Endothelial cell of hepatic sinusoid (primary cell): ENCODE results near the gene EVPLL.
"Not testable (repeated sequence)": the region's sequence is repeated elsewhere in the genome, so short reads cannot be mapped to it uniquely, and the experiment has no call there.

ENCODE experiments used
- in situ Hi-C: cut with HindIII; loops from 2 replicates; pipeline ENCODE4 v1.10.0; 2017; ENCODE audit warnings: low sequenced_read_pairs

Gene EVPLL

DNA sequence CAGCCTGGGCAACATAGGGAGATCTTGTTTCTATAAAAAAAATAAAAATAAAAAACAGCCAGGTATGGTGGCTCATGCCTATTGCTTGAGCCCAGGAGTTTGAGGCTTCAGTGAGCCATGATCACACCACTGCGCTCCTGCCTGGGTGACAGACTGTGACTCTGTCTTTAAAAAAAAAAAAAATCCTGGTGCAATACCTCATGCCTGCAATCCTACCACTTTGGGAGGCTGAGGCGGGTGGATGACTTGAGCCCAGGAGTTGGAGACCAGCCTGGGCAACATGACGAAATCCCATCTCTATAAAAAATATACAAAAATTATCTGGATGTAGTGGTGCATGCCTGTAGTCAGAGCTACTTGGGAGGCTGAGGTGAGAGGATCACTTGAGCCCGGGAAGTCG is 1.0 kb downstream of the EVPLL start:
- in situ Hi-C loops: not testable (repeated sequence)

DNA sequence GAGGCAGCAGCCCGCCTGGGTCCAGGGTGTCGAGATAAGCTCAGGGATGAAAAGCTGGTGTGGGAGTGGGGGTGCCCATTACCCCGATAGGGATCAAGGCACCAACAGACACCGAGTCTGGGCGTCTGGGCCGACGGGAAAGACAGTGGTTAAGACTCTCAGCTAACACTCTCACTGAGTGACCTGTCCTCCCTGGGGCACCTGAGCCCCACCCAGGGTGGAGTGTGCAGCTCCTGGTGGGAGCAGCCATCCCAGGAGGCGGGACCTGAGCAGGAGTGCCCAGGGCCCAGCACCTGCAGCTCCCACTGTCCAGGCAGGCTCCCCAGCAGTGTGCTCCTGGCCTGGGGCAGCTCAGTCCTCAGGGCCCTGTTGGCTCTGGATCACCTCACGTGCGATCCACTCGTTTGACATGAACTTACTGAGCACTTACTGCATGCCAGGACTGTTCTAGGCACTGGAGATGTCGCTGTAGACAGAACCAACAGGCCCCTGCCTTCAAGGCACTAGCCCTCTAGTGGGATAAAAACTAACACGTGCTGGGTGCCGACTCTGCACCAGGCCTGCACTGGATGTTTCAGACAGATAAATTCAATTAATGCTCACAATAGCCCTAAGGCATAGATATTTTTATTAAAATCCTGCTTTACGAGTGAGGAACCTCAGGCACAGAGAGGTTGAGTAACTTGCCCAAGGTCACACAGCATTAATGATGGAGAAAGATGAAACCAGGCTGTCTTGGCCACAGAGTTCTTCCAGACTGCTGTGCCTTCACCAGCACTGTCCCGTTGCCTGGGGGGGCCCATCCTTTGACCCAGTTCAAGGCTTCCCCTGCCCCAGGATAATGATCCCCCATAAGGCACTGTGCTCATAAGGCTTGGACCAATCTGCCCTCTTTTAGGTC is 1.9 kb downstream of the EVPLL start:
- in situ Hi-C loops: no loop called here

- in situ Hi-C loops: no loop called here
Measured at GRCh38 chr17:18380471-18381157, 3.0 kb downstream of the EVPLL start.

- in situ Hi-C loops: no loop called here
Measured at GRCh38 chr17:18381158-18381952, 3.8 kb downstream of the EVPLL start.

GRCh38 chr17:18381953-18382245 is 4.3 kb downstream of the EVPLL start:
- in situ Hi-C loops: no loop called here

- in situ Hi-C loops: no loop called here
Measured at GRCh38 chr17:18382441-18383078, 5.0 kb downstream of the EVPLL start.

GRCh38 chr17:18383079-18383481 is 5.5 kb downstream of the EVPLL start:
- in situ Hi-C loops: not testable (repeated sequence)

GRCh38 chr17:18384271-18384670 is 6.7 kb downstream of the EVPLL start:
- in situ Hi-C loops: not testable (repeated sequence)

DNA sequence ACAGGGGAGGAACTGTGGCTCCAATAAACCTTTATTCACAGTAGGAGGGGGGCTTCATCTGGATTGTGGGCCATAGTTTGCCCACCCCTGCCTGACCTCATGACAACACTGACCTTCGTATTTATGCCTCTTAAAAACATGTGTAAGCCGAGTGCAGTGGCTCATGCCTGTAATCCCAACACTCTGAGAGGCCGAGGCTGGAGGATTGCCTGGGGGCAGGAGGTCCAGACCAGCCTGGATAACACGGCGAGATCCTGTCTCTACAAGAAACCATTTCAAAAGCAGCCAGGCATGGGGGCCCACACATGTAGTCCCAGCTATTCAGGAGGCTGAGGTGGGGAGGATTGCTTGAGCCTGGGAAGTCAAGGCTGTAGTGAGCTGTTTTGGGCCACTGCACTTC is 10.0 kb downstream of the EVPLL start:
- in situ Hi-C loops: not testable (repeated sequence)

GRCh38 chr17:18388266-18388665 is 10.7 kb downstream of the EVPLL start:
- in situ Hi-C loops: not testable (repeated sequence)

DNA sequence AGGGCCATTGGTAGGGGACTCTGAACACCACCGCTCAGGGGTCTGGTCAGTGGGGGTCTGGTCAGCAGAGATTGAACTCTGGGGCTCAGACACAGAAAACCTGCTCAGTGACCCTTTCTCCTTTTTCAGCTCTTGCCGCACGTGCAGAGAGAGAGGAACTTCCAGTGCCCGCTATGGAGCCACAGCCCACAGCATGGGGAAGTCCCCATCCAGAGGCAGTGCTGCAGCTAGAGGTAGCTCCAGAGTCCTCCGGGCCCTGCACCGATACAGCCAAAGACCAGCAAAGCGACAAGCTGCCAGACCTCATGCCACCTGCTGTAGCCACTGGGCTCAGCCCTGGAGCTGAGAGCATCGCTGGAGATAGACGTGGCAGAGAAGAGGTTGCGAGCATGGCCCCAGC is 11.2 kb downstream of the EVPLL start:
- in situ Hi-C loops: not testable (repeated sequence)

DNA sequence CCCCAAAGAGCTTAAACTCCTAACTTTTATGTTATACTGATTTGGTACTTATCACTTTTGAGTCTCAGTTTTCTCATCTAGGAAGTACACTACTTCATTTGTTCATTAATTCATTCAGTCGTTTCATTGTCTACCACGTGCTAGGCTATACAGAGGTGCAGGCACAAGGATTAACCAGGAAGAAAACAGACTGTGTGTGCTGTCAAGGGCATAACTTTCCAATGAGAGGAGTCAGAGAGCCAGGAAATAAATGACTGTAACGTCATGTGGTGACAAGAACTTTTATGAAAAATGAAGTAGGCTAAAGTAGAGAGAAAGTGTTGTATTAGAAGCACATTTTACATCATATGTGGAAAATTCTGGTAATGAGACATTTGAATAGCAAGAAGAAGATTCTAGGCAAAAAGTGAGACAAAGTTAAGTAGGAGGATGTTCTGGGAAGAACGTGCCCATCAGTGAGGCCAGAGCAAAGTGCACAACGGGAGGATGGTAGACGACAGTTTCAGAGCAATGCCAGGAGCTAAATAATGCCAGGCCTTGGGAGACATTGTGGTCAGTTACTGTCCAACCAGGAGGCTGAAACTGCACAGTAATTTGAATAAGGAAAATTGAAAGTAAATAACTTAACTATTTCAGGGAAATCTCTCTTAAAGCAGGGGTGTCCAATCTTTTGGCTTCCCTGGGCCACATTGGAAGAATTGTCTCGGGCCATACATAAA is 24.5 kb downstream of the EVPLL start:
- in situ Hi-C loops: not testable (repeated sequence)

DNA sequence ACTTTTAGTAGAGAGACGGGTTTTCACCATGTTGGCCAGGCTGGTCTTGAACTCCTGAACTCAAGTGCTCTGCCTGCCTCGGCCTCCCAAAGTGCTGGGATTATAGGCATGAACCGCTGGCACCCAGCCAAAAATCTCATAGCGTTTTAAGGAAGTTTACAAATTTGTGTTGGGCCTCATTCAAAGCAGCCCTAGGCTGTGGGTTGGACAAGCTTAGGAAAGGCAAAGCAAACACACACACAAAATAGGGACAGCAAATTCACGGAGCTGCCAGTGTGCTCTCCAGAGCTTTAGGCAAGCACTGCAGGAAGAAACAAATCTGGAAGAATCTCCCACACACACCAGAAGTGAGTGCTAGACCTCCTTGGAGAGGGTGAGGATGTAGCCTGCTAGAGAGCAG is 25.6 kb downstream of the EVPLL start:
- in situ Hi-C loops: not testable (repeated sequence)

DNA sequence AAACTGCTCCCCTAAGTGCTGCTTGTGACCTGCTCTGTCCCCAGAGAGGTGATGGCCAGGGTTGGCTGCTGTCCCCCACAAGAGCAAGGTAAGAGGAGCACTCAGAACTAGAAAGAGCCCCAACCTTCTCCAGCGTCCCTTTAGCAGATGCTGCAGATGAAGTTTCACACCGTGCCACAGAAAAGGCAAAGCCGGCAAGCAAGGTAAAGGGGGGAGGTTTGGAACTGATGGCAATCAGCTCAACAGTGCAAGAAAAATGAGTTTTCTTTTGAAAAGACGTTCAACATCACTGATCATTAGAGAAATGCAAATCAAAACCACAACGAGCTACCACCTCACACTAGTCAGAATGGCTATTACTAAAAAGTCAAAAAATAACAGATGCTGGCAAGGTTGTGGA is 26.0 kb downstream of the EVPLL start:
- in situ Hi-C loops: not testable (repeated sequence)

DNA sequence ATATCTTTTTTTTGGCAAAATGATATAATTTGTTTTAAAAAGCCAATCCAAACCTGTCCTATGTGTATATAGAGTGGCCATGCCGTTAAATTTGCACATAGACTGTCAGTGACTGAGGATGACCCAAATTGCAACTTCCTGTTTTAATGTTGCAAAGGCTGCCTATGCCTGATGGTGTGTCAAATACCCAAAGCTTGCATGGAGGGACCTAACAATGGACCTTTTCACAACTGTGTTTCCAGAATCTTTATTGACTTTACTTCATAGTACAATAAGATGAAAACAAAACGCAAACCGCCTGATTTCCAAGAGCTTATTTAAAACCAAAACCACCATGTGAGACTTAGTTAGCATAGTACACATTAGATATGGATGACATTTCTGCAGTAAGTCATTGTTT is 31.3 kb downstream of the EVPLL start:
- in situ Hi-C loops: not testable (repeated sequence)

GRCh38 chr17:18409321-18409720 is 31.7 kb downstream of the EVPLL start:
- in situ Hi-C loops: not testable (repeated sequence)

DNA sequence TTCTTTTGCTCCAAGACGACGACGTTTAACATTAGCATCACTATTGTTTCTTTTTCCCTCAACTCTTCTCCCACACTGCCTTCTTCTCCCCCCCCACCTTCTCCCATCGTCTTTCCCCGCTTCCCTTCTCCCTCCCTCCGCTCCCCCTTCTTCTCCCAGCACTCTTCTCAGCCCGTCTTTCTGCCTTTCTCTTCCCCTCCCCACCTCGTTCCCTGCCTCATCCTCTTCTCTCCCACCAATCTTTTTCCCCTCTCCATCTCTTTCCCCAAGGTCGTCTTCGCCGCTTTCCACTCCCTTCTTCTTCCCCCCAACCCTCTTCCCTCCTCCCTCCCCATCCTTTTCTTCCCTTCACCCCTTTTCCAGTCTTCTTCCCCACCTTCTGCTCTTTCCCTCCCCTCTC is 33.2 kb downstream of the EVPLL start:
- in situ Hi-C loops: not testable (repeated sequence)

GRCh38 chr17:18411377-18411864 is 33.8 kb downstream of the EVPLL start:
- in situ Hi-C loops: not testable (repeated sequence)

DNA sequence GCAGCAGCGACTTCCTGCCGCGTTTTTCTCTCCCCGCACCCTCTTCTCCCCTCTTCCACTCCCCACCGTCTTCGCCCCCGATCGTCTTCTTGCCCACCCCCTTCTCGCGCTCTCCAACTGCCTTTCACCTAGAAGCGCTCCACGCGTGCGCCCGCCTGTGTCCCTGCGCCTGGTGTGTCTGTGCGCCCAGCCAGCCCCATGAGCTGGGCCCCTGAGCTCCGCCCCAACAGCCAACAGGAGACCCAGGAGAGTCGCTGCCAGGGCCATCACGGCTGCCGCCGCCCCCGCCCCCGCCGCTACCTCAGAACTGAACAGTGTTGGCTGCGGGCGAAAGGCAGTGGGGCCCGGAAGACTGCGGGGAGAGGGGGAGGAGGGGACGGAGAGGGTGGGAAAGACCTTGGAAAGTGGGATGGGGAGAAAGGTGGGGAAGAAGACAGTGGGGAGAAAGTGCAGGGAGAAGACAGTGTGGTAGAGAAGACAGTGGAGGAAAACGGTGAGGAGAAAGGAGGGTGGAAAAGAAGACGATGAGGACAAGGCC is 34.5 kb downstream of the EVPLL start:
- in situ Hi-C loops: not testable (repeated sequence)

DNA sequence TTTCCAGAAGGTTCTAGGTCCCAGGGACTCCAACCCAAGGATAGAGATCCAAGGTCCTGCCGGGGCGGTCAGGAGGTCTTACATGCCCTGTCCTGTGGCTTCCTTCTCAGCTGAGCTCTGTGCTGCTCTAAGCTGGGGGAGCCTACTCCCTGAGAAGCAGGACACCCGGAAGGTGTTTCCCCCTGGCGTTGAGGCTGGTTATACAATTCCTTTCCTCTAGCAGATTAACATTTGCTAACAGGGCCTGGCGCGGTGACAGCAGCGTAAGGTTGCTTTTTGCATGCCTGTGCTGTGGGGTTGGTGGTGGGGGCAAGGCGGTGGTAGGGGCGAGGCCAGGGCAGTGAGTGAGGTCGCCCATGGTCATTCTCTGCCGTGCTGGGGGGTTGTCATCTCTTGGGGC is 43.9 kb downstream of the EVPLL start:
- in situ Hi-C loops: not testable (repeated sequence)
